H4 (cell line): ENCODE measurements around the gene TUBB3. TPM values are rescaled to one million over a fixed set of nuclear protein-coding genes. Genes with fewer than 3 reads are reported as not detected.

ENCODE experiments used
- DNase-seq: peaks from one replicate; pipeline ENCODE4 v3.0.0-alpha.2; 2015; ENCODE audit warnings: low spot score
- total RNA-seq: library from RNA; depleted of rRNA; stranded (reverse); fragments of >200 nt; shearing (Covaris generic); gene quantifications from 2 replicates; pipeline ENCODE4 v1.2.3, GENCODE V29; 2014

TUBB3 gene
- total RNA-seq, 1 experiment from 2014 or later = 217 TPM

- DNase-seq = no peak
Observed at GRCh38 chr16:89936981-89937380, 13.8 kb downstream of the TUBB3 start.

- DNase-seq = no peak
Observed at GRCh38 chr16:89938175-89938885, 15.2 kb downstream of the TUBB3 start.

GRCh38 chr16:89944773-89945172, 21.6 kb downstream of the TUBB3 start:
- DNase-seq = no peak

- DNase-seq = no peak
Observed at GRCh38 chr16:89945654-89946053, 22.5 kb downstream of the TUBB3 start.

- no peak for DNase-seq
Observed at GRCh38 chr16:89946515-89946914, 23.4 kb downstream of the TUBB3 start.

- DNase-seq = no peak
Observed at GRCh38 chr16:89949121-89949742, 26.1 kb downstream of the TUBB3 start.

- no peak for DNase-seq
Observed at GRCh38 chr16:89949756-89950155, 26.6 kb downstream of the TUBB3 start.

- no peak for DNase-seq
Observed at GRCh38 chr16:89951509-89951908, 28.4 kb downstream of the TUBB3 start.

GRCh38 chr16:89952049-89952448, 28.9 kb downstream of the TUBB3 start:
- no peak for DNase-seq

- DNase-seq = no peak
Observed at GRCh38 chr16:89952551-89952950, 29.4 kb downstream of the TUBB3 start.

GRCh38 chr16:89953671-89954406, 30.7 kb downstream of the TUBB3 start:
- no peak for DNase-seq

GRCh38 chr16:89954462-89954861, 31.3 kb downstream of the TUBB3 start:
- no peak for DNase-seq

GRCh38 chr16:89955001-89955685, 32.0 kb downstream of the TUBB3 start:
- DNase-seq = no peak

GRCh38 chr16:89956505-89957215, 33.5 kb downstream of the TUBB3 start:
- no peak for DNase-seq

GRCh38 chr16:89957216-89957785, 34.2 kb downstream of the TUBB3 start:
- DNase-seq = no peak

- no peak for DNase-seq
Observed at GRCh38 chr16:89958068-89958467, 34.9 kb downstream of the TUBB3 start.

- DNase-seq = no peak
Observed at GRCh38 chr16:89958596-89958995, 35.5 kb downstream of the TUBB3 start.

- no peak for DNase-seq
Observed at GRCh38 chr16:89960966-89961365, 37.8 kb downstream of the TUBB3 start.

GRCh38 chr16:89961920-89962319, 38.8 kb downstream of the TUBB3 start:
- no peak for DNase-seq

- DNase-seq = no peak
Observed at GRCh38 chr16:89962754-89963498, 39.8 kb downstream of the TUBB3 start.

- no peak for DNase-seq
Observed at GRCh38 chr16:89964201-89964600, 41.1 kb downstream of the TUBB3 start.
